Activated CD8-positive, alpha-beta memory T cell treated with anti-CD3 and anti-CD28 coated beads for 1 hour (primary cell): ENCODE data around the gene TK2.
"Not testable (repeated sequence)": the region's sequence is repeated elsewhere in the genome, so short reads cannot be mapped to it uniquely, and the experiment has no call there.

Experiments used
- DNase-seq, 2 donors: peaks; one replicate each; pipeline ENCODE4 v3.0.0-alpha.2; 2020; ENCODE audit warnings: low read depth in 1 of 2; ENCODE audit errors: extremely low read depth in 1 of 2

Gene TK2

GRCh38 chr16:66574081-66574480, 24.2 kb upstream of the TK2 start:
- no peak for DNase-seq

- no peak for DNase-seq
These were observed 22.4 kb upstream of the TK2 start for GRCh38 chr16:66572356-66572755.

GRCh38 chr16:66569827-66570405, 20.0 kb upstream of the TK2 start:
- DNase-seq, result no peak

GRCh38 chr16:66569131-66569530, 19.2 kb upstream of the TK2 start:
- DNase-seq, result no peak

- no peak for DNase-seq
These were observed 18.4 kb upstream of the TK2 start for GRCh38 chr16:66568355-66568754.

GRCh38 chr16:66567270-66567669, 17.3 kb upstream of the TK2 start:
- DNase-seq, result not testable (repeated sequence)

GRCh38 chr16:66566051-66566901, 16.4 kb upstream of the TK2 start, which contains the start of gene CMTM1:
Gene CMTM1, plus strand, starts transcription at chr16:66566439. Its CDS starts 75 bp downstream, at chr16:66566514.
- no peak for DNase-seq

- no peak for DNase-seq
These were observed 13.8 kb upstream of the TK2 start for GRCh38 chr16:66563574-66564334.

GRCh38 chr16:66562986-66563385, 13.1 kb upstream of the TK2 start:
- no peak for DNase-seq

GRCh38 chr16:66562409-66562808, 12.5 kb upstream of the TK2 start:
- DNase-seq, result no peak

- no peak for DNase-seq
These were observed 11.6 kb upstream of the TK2 start for GRCh38 chr16:66561381-66562080.

- DNase-seq, result no peak
These were observed 10.2 kb upstream of the TK2 start for GRCh38 chr16:66560107-66560506.

GRCh38 chr16:66554495-66554894, 4.6 kb upstream of the TK2 start:
- DNase-seq, result no peak

- DNase-seq, result no peak
These were observed 4.1 kb upstream of the TK2 start for GRCh38 chr16:66554021-66554420.

GRCh38 chr16:66553223-66553622, 3.3 kb upstream of the TK2 start:
- no peak for DNase-seq

- peak; percentile 65 to 83 for DNase-seq
These were observed 2.6 kb upstream of the TK2 start, which contains the start of gene CKLF for GRCh38 chr16:66552286-66553177. Gene CKLF, plus strand, starts transcription at chr16:66552576. Its CDS starts 140 bp downstream, at chr16:66552716.

GRCh38 chr16:66551788-66552285, 1.9 kb upstream of the TK2 start:
- no peak for DNase-seq

- DNase-seq, result peak in 1 of 2 donors; percentile 28
These were observed 1.4 kb upstream of the TK2 start for GRCh38 chr16:66551348-66551759.

- no peak for DNase-seq
These were observed 1.1 kb downstream of the TK2 start for GRCh38 chr16:66548868-66549267.

GRCh38 chr16:66548068-66548467, 1.9 kb downstream of the TK2 start:
- DNase-seq, result no peak
